NCI-H82 treated with DMSO at 0.1 percent for 48 hours (cell line): Measurements from ENCODE around the gene TLDC2.

ENCODE experiments used
- DNase-seq: peaks from one replicate; lab custom pipeline; 2025; ENCODE audit not compliant: unreplicated experiment; lab: John Stamatoyannopoulos, UW

Gene TLDC2

DNA sequence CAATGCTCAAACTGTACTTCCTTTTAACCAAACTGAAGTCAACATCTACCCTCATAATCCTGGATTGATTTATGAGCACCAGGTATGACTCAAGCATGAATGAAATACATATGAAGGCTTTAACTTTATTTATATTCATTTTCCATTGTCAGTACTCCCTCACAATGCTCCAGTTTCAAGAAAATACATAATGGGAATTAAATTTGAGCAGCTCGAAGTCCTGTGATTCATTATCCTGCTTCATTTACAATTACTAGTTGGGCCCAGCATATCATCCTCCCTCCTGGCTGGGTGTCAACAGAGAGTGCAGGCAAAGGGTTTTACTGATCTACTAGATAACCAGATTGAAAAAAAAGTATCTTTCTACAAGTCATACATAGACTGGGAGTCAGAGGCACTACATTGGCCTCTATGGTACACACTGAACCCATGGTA is 65.5 kb downstream of the TLDC2 start:
- DNase-seq = no peak
